K562 (cell line): Measurements from ENCODE around the gene TNIK. TPM values are rescaled to one million over a fixed set of nuclear protein-coding genes. Genes with fewer than 3 reads are reported as not detected.

Source experiments
- BACH1 ChIP-seq: fragments of 200-800 bp; sonication (Bioruptor generic); IDR thresholded peaks from 2 replicates; pipeline ENCODE4 v1.6.1; 2016; ENCODE audit warnings: missing genetic modification characterization, missing compliant biosample characterization
- GABPA ChIP-seq: fragments of 200-800 bp; sonication (Bioruptor generic); conservative IDR thresholded peaks from 2 replicates; pipeline ENCODE4 v1.6.1; 2016; ENCODE audit warnings: low read depth, missing genetic modification characterization, missing compliant biosample characterization
- MTA2 ChIP-seq: fragments of 450-650 bp; IDR thresholded peaks from 2 replicates; pipeline ENCODE4 v1.6.1; 2016; ENCODE audit warnings: low read depth
- POLR2AphosphoS5 ChIP-seq: IDR thresholded peaks from 2 replicates; pipeline ENCODE4 v1.6.1; 2011; ENCODE audit warnings: mild to moderate bottlenecking, low read depth, low read length, moderate library complexity; ENCODE audit not compliant: control insufficient read depth, insufficient read depth
- SNRNP70 ChIP-seq: fragments of 200-400 bp; formaldehyde crosslinking; optimal IDR thresholded peaks from 2 replicates; pipeline ENCODE3; 2017; ENCODE audit warnings: low read depth, low read length
- SPI1 ChIP-seq: IDR thresholded peaks from 2 replicates; pipeline ENCODE4 v1.6.1; 2011; ENCODE audit warnings: low read depth, low read length, control low read depth, borderline replicate concordance
- SREBF2 ChIP-seq: sonication (generic); formaldehyde crosslinking; IDR thresholded peaks from 2 replicates; pipeline ENCODE4 v1.4.0; 2020; ENCODE audit warnings: mild to moderate bottlenecking, missing genetic modification reagents
- TAF7 ChIP-seq: fragments of 450-650 bp; IDR thresholded peaks from 2 replicates; pipeline ENCODE4 v1.6.1; 2016; ENCODE audit warnings: missing genetic modification characterization, missing compliant biosample characterization
- TRIM24 ChIP-seq, 2 experiments: fragments of 450-650 bp; IDR thresholded peaks; 2 replicates each; pipeline ENCODE4 v1.6.1; 2016
- ZBTB7A ChIP-seq: IDR thresholded peaks from 2 replicates; pipeline ENCODE4 v1.6.1; 2011; ENCODE audit warnings: low read depth, mild to moderate bottlenecking, low read length, moderate library complexity, borderline replicate concordance; ENCODE audit not compliant: control insufficient read depth
- ZNF717 ChIP-seq: fragments of 250-450 bp; sonication (Bioruptor Pico); IDR thresholded peaks from 2 replicates; pipeline ENCODE4 v1.5.0; 2021
- ZNF766 ChIP-seq: fragments of 200-800 bp; sonication (Bioruptor generic); conservative IDR thresholded peaks from 2 replicates; pipeline ENCODE4 v1.6.1; 2016; ENCODE audit warnings: missing genetic modification characterization, missing compliant biosample characterization
- polyA plus RNA-seq, 8 experiments: library from polyadenylated mRNA; depleted of rRNA in 4 of 8; stranded (reverse) in 5 of 8; unstranded in 3 of 8; fragments of >200 nt; fragmentation: Nextera tagmentation in 2 of 8; fragmentation: Illumina TruSeq in 1 of 8; extraction: Ambion mirVana in 2 of 8; extraction: Trizol in 1 of 8; gene quantifications; 2 replicates each; pipeline versions ENCODE4 v1.2.1 to v1.2.3, GENCODE V29; 2011 to 2014; ENCODE audit warnings: inconsistent platforms in 1 of 8, missing spikeins in 1 of 8
- total RNA-seq, 7 experiments: library from RNA; depleted of rRNA in 6 of 7; stranded (reverse); fragments of >200 nt in 6 of 7; fragmentation: Illumina TruSeq in 2 of 7; extraction: Trizol in 2 of 7; gene quantifications; 2 replicates each; pipeline versions ENCODE4 v1.2.1 to v1.2.3, GENCODE V29; 2011 to 2021; ENCODE audit warnings: low replicate concordance in 1 of 7
- TF ChIP-seq, protein P1 (sequence below), 2 experiments: fragments of 150-350 bp in 1 of 2; IDR thresholded peaks; 2 replicates each; pipeline ENCODE4 v1.6.1; 2012 to 2016; ENCODE audit warnings: low read depth in 2 of 2, low read length in 2 of 2, mild to moderate bottlenecking in 1 of 2, moderate library complexity in 1 of 2
- TF ChIP-seq, protein P2 (sequence below): fragments of 250-450 bp; sonication (Bioruptor Pico); IDR thresholded peaks from 2 replicates; pipeline ENCODE4 v1.4.0; 2020
- TF ChIP-seq, protein P3 (sequence below): fragments of 450-650 bp; IDR thresholded peaks from 2 replicates; pipeline ENCODE4 v1.6.1; 2017; ENCODE audit warnings: antibody characterized with exemption, mild to moderate bottlenecking

The TNIK gene
- total and polyA plus RNA-seq, 9 of the 15 experiments (the other 6 are each of a cell fraction or from before 2014, with no cell fraction given): 6.6 to 39.0 (median 24.7) TPM

DNA sequence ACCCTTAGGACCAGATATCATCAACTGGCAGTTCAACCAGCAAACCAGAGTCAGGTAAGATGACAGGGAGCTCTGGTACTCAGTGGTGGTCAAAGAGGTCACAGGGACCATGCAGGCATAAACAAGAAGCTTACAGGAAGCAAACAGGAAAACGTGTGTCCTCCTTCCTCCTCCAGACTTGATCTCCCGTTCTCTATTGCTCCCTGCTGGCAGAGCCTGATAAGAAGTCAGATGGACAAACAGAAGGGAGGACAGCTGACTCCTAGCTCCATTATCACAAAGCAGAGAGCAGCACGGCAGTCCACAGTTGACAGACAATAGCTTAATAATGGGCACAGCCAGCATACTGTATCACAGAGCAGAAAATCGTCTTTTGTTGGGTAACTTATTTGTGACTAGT, 277.2 kb downstream of the TNIK start (continued):
- TF ChIP-seq, protein P1, sequence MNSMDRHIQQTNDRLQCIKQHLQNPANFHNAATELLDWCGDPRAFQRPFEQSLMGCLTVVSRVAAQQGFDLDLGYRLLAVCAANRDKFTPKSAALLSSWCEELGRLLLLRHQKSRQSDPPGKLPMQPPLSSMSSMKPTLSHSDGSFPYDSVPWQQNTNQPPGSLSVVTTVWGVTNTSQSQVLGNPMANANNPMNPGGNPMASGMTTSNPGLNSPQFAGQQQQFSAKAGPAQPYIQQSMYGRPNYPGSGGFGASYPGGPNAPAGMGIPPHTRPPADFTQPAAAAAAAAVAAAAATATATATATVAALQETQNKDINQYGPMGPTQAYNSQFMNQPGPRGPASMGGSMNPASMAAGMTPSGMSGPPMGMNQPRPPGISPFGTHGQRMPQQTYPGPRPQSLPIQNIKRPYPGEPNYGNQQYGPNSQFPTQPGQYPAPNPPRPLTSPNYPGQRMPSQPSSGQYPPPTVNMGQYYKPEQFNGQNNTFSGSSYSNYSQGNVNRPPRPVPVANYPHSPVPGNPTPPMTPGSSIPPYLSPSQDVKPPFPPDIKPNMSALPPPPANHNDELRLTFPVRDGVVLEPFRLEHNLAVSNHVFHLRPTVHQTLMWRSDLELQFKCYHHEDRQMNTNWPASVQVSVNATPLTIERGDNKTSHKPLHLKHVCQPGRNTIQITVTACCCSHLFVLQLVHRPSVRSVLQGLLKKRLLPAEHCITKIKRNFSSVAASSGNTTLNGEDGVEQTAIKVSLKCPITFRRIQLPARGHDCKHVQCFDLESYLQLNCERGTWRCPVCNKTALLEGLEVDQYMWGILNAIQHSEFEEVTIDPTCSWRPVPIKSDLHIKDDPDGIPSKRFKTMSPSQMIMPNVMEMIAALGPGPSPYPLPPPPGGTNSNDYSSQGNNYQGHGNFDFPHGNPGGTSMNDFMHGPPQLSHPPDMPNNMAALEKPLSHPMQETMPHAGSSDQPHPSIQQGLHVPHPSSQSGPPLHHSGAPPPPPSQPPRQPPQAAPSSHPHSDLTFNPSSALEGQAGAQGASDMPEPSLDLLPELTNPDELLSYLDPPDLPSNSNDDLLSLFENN (IDR thresholded peaks at IDR 0.05; ENCODE audit: low read depth in 2 of 2, low read length in 2 of 2): peak in 1 of 2 experiments; percentile 87; a peak in 2 of 4 replicates
- no peak for TF ChIP-seq TAF7 (tag)
- TF ChIP-seq SREBF2 (CRISPR knock-in tag): no peak
- no peak for TF ChIP-seq SNRNP70
- peak; percentile 95 for TF ChIP-seq POLR2AphosphoS5
- peak; percentile 54 for TF ChIP-seq GABPA (tag)
- peak; percentile 90 for TF ChIP-seq MTA2
- TF ChIP-seq SPI1: no peak
- peak; percentile 39; the same call in 1 of the 2 replicates for TF ChIP-seq ZBTB7A
- TF ChIP-seq, protein P2, sequence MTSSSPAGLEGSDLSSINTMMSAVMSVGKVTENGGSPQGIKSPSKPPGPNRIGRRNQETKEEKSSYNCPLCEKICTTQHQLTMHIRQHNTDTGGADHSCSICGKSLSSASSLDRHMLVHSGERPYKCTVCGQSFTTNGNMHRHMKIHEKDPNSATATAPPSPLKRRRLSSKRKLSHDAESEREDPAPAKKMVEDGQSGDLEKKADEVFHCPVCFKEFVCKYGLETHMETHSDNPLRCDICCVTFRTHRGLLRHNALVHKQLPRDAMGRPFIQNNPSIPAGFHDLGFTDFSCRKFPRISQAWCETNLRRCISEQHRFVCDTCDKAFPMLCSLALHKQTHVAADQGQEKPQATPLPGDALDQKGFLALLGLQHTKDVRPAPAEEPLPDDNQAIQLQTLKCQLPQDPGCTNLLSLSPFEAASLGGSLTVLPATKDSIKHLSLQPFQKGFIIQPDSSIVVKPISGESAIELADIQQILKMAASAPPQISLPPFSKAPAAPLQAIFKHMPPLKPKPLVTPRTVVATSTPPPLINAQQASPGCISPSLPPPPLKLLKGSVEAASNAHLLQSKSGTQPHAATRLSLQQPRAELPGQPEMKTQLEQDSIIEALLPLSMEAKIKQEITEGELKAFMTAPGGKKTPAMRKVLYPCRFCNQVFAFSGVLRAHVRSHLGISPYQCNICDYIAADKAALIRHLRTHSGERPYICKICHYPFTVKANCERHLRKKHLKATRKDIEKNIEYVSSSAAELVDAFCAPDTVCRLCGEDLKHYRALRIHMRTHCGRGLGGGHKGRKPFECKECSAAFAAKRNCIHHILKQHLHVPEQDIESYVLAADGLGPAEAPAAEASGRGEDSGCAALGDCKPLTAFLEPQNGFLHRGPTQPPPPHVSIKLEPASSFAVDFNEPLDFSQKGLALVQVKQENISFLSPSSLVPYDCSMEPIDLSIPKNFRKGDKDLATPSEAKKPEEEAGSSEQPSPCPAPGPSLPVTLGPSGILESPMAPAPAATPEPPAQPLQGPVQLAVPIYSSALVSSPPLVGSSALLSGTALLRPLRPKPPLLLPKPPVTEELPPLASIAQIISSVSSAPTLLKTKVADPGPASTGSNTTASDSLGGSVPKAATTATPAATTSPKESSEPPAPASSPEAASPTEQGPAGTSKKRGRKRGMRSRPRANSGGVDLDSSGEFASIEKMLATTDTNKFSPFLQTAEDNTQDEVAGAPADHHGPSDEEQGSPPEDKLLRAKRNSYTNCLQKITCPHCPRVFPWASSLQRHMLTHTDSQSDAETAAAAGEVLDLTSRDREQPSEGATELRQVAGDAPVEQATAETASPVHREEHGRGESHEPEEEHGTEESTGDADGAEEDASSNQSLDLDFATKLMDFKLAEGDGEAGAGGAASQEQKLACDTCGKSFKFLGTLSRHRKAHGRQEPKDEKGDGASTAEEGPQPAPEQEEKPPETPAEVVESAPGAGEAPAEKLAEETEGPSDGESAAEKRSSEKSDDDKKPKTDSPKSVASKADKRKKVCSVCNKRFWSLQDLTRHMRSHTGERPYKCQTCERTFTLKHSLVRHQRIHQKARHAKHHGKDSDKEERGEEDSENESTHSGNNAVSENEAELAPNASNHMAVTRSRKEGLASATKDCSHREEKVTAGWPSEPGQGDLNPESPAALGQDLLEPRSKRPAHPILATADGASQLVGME (CRISPR knock-in tag): no peak
- TF ChIP-seq, protein P3, sequence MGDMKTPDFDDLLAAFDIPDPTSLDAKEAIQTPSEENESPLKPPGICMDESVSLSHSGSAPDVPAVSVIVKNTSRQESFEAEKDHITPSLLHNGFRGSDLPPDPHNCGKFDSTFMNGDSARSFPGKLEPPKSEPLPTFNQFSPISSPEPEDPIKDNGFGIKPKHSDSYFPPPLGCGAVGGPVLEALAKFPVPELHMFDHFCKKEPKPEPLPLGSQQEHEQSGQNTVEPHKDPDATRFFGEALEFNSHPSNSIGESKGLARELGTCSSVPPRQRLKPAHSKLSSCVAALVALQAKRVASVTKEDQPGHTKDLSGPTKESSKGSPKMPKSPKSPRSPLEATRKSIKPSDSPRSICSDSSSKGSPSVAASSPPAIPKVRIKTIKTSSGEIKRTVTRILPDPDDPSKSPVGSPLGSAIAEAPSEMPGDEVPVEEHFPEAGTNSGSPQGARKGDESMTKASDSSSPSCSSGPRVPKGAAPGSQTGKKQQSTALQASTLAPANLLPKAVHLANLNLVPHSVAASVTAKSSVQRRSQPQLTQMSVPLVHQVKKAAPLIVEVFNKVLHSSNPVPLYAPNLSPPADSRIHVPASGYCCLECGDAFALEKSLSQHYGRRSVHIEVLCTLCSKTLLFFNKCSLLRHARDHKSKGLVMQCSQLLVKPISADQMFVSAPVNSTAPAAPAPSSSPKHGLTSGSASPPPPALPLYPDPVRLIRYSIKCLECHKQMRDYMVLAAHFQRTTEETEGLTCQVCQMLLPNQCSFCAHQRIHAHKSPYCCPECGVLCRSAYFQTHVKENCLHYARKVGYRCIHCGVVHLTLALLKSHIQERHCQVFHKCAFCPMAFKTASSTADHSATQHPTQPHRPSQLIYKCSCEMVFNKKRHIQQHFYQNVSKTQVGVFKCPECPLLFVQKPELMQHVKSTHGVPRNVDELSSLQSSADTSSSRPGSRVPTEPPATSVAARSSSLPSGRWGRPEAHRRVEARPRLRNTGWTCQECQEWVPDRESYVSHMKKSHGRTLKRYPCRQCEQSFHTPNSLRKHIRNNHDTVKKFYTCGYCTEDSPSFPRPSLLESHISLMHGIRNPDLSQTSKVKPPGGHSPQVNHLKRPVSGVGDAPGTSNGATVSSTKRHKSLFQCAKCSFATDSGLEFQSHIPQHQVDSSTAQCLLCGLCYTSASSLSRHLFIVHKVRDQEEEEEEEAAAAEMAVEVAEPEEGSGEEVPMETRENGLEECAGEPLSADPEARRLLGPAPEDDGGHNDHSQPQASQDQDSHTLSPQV: peak; percentile 71
- peak; percentile 90 to 91 for TF ChIP-seq TRIM24 (IDR thresholded peaks at IDR 0.05)
- no peak for TF ChIP-seq ZNF717 (CRISPR knock-in tag)
- TF ChIP-seq ZNF766: 0 out of 2 replicates have a peak, but pooled peaks have one; percentile 37
- TF ChIP-seq BACH1 (tag): 0 out of 2 replicates have a peak, but pooled peaks have one; percentile 28
